Breast epithelium (tissue), 4 donors: Measurements from ENCODE around the gene FOXS1. TPM values are rescaled to one million over a fixed set of nuclear protein-coding genes. Genes with fewer than 3 reads are reported as not detected.

Experiments
- DNase-seq, 2 donors: peaks; one replicate each; pipeline ENCODE4 v3.0.0-alpha.2; 2019; ENCODE audit warnings: low spot score in 2 of 2
- H3K27ac ChIP-seq, 2 donors: fragments of 200-600 bp; sonication (generic) in 1 of 2; one replicate each; pipeline ENCODE4 v1.5.1; 2016 to 2019; ENCODE audit warnings: mild to moderate bottlenecking in 1 of 2
- H3K27me3 ChIP-seq, 2 donors: fragments of 200-600 bp; sonication (generic) in 1 of 2; one replicate each; pipeline versions ENCODE4 v1.5.1 to v1.6.0; 2017 to 2019; ENCODE audit warnings: control low read depth in 1 of 2, mild to moderate bottlenecking in 1 of 2
- H3K36me3 ChIP-seq: fragments of 200-600 bp; one replicate; pipeline ENCODE4 v1.5.1; 2019
- H3K4me1 ChIP-seq, 2 donors: fragments of 200-600 bp; sonication (generic); one replicate each; pipeline ENCODE4 v1.5.1; 2016 to 2019; ENCODE audit warnings: control low read depth in 1 of 2
- H3K4me3 ChIP-seq, 3 donors: fragments of 200-600 bp; sonication (generic); 1 replicate in 2 of 3; 2 replicates in 1 of 3; pipeline ENCODE4 v1.5.1; 2016 to 2019; ENCODE audit warnings: mild to moderate bottlenecking in 3 of 3, moderate library complexity in 2 of 3
- H3K9me3 ChIP-seq, 2 donors: fragments of 200-600 bp; sonication (generic) in 1 of 2; one replicate each; pipeline ENCODE4 v1.5.1; 2016 to 2019; ENCODE audit warnings: control low read depth in 1 of 2
- POLR2A ChIP-seq: fragments of 450-650 bp; IDR thresholded peaks from one replicate; pipeline ENCODE4 v1.6.1; 2016; ENCODE audit warnings: antibody characterized with exemption, mild to moderate bottlenecking, moderate library complexity
- POLR2AphosphoS5 ChIP-seq, 3 donors: sonication (generic); formaldehyde crosslinking; IDR thresholded peaks; one replicate each; pipeline ENCODE4 v1.6.1; 2017; ENCODE audit warnings: antibody characterized with exemption in 3 of 3
- intact Hi-C: fragments of 100-400 bp; cut with DNase I; formaldehyde crosslinking; loops from one replicate; pipeline ENCODE4 v1.15.1; 2023; ENCODE audit warnings: low total_unique reads
- total RNA-seq, 3 donors: library from RNA; depleted of rRNA; stranded (reverse); fragments of >200 nt; gene quantifications; one replicate each; pipeline ENCODE4 v1.1.0, GENCODE V29; 2016
- TF ChIP-seq, protein P1 (sequence below), 3 donors: fragments of 450-650 bp; IDR thresholded peaks; one replicate each; pipeline ENCODE4 v1.5.1; 2016 to 2017; ENCODE audit warnings: antibody characterized with exemption in 3 of 3, mild to moderate bottlenecking in 3 of 3, moderate library complexity in 3 of 3

Gene FOXS1
- total RNA-seq, 3 donors from 2014 or later: 0.44 to 0.98 TPM; not detected in 1

- intact Hi-C loops: no loop called here
- Histone ChIP-seq H3K27ac (no peak overlapping the region), H3K4me3 (peak overlapping the region; percentile 41 to 78 (median 61)), H3K36me3 (no peaks in the 10 kb centered on the region), H3K27me3 (peaks cover 0 to 8% of the 10 kb centered on the region in 2 donors), H3K4me1 (no peaks in the 10 kb centered on the region), H3K9me3 (no peaks in the 10 kb centered on the region)
- TF ChIP-seq, protein P1, sequence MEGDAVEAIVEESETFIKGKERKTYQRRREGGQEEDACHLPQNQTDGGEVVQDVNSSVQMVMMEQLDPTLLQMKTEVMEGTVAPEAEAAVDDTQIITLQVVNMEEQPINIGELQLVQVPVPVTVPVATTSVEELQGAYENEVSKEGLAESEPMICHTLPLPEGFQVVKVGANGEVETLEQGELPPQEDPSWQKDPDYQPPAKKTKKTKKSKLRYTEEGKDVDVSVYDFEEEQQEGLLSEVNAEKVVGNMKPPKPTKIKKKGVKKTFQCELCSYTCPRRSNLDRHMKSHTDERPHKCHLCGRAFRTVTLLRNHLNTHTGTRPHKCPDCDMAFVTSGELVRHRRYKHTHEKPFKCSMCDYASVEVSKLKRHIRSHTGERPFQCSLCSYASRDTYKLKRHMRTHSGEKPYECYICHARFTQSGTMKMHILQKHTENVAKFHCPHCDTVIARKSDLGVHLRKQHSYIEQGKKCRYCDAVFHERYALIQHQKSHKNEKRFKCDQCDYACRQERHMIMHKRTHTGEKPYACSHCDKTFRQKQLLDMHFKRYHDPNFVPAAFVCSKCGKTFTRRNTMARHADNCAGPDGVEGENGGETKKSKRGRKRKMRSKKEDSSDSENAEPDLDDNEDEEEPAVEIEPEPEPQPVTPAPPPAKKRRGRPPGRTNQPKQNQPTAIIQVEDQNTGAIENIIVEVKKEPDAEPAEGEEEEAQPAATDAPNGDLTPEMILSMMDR (IDR thresholded peaks at IDR 0.05): no peak
- TF ChIP-seq POLR2AphosphoS5 (IDR thresholded peaks at IDR 0.05) (no peak), POLR2A (no peak)
- peak in 1 of 2 donors; percentile 58 for DNase-seq
These were observed 16.2 kb upstream of the FOXS1 start for GRCh38 chr20:31861385-31862156.

DNA sequence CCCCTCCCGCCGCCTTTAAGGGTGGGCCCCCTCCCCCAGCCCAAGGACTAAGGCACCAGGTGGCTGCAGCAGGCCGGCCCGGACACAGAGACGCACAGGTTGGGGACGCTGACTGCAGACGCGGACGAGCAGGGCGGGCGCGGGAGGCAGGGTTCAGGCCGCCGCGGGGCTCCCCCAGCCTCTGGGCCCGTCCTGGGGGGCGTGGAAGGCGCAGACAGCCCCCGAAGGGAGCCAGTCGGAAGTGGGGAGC lies 15.7 kb upstream of the FOXS1 start:
- Histone ChIP-seq H3K4me1 (no peaks in the 10 kb centered on the region), H3K36me3 (no peaks in the 10 kb centered on the region), H3K27ac (no peak overlapping the region), H3K4me3 (peak overlapping the region; percentile 41 to 78 (median 61)), H3K9me3 (no peaks in the 10 kb centered on the region), H3K27me3 (peaks cover 0 to 8% of the 10 kb centered on the region in 2 donors)
- intact Hi-C loops: no loop called here
- DNase-seq: no peak
- TF ChIP-seq, protein P1 (IDR thresholded peaks at IDR 0.05): no peak
- TF ChIP-seq POLR2A: no peak
- no peak for TF ChIP-seq POLR2AphosphoS5 (IDR thresholded peaks at IDR 0.05)

DNA sequence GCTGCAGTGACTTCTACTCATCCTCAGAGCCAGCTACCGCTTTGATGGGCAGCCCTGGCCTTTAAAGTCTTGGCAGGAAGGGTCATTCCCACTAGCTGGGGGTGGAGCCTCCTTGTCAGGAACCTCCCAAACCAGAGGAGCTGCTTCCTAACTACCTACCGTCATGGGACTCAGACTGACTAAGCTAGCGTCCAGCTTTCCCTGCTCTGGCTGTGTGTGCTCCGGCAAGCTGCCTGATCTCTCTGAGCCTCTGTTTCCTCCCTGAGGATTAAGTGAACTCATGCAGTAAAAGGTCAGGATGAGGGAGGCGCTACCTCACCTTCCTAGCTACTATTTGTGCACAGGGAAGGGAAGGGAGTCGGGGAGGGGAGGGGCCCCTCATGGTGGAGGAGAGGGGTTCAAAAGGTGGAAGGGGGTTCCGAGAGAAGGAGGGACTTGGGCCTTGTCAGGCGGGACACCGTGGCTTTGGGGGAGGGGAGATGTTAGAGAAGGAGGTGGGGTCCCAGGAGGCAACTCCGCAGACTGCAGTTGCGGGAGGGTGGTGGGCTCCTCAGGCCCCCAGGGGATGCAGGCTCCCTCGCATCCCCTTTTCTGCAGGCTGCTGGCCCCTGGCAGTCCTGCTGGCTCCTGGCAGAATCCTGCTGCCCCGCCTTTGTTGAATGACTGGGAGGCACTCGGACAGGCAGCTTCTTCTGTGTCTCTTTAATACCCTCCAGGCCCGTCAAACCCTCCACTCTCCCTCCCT lies 15.2 kb upstream of the FOXS1 start:
- intact Hi-C loops: no loop called here
- Histone ChIP-seq H3K4me3 (peak overlapping the region; percentile 41 to 78 (median 61)), H3K9me3 (no peaks in the 10 kb centered on the region), H3K36me3 (no peaks in the 10 kb centered on the region), H3K27me3 (peaks cover 0 to 8% of the 10 kb centered on the region in 2 donors), H3K4me1 (no peaks in the 10 kb centered on the region), H3K27ac (no peak overlapping the region)
- TF ChIP-seq, protein P1 (IDR thresholded peaks at IDR 0.05): no peak
- TF ChIP-seq POLR2AphosphoS5 (IDR thresholded peaks at IDR 0.05) (no peak), POLR2A (no peak)
- peak in 1 of 2 donors; percentile 54 for DNase-seq

DNA sequence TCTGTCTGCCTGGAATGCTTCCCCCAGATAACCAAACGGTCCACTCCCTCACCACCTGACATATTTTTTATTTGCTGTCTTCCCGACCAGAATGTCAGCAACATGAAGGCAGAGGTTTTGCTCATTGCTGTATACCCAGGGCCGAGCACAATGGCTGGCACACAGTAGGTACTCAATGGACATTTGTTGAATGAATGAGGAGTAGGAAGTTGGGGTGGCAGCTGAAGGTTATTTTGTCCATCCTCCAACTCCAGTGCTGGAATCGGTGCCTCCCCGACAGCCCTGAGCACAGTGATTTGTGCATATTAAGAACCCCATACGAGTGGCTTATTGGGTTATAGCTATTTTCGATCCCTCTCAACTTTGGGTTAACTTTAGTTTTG lies 14.6 kb upstream of the FOXS1 start:
- Histone ChIP-seq H3K4me1 (no peaks in the 10 kb centered on the region), H3K36me3 (no peaks in the 10 kb centered on the region), H3K27ac (no peak overlapping the region), H3K9me3 (no peaks in the 10 kb centered on the region), H3K27me3 (peaks cover 0 to 8% of the 10 kb centered on the region in 2 donors), H3K4me3 (no peak overlapping the region)
- intact Hi-C loops: loop anchor here (10.0 kb wide), 2 partner anchors 95 to 1135 kb away; partner anchors contain the start of gene PDRG1
- TF ChIP-seq POLR2A: no peak
- TF ChIP-seq, protein P1 (IDR thresholded peaks at IDR 0.05): no peak
- no peak for TF ChIP-seq POLR2AphosphoS5 (IDR thresholded peaks at IDR 0.05)
- no peak for DNase-seq
